Measurements from ENCODE around the gene GET4. TPM values are rescaled to one million over a fixed set of nuclear protein-coding genes. Genes with fewer than 3 reads are reported as not detected.

GET4 gene
- total and polyA plus RNA-seq, 2 of the 8 experiments (the other 6 are each of a cell fraction or from before 2014, with no cell fraction given), result 56.7 to 74.1 TPM

- TF ChIP-seq RNF2 (IDR thresholded peaks at IDR 0.05; ENCODE audit: borderline replicate concordance, low read depth, low read length, missing control alignments, poor library complexity, severe bottlenecking) (no peak), TEAD4 (IDR thresholded peaks at IDR 0.05; ENCODE audit: low read depth, low read length) (no peak), POU5F1 (IDR thresholded peaks at IDR 0.05; ENCODE audit: low read depth, low read length) (no peak), EGR1 (IDR thresholded peaks at IDR 0.05; ENCODE audit: borderline replicate concordance, low read depth, low read length) (no peak), TAF7 (optimal IDR thresholded peaks at IDR 0.05; ENCODE audit: borderline replicate concordance, low read depth, low read length) (no peak), SIRT6 (IDR thresholded peaks at IDR 0.05; ENCODE audit: low read length) (no peak), KDM4A (IDR thresholded peaks at IDR 0.05; ENCODE audit: low read depth, low read length, severe bottlenecking) (no peak), RXRA (IDR thresholded peaks at IDR 0.05; ENCODE audit: insufficient read depth, low read depth, low read length) (no peak), JUND (IDR thresholded peaks at IDR 0.05; ENCODE audit: low read length) (no peak)
Observed at GRCh38 chr7:904847-905246, 28.5 kb downstream of the GET4 start (continued).

All from H1 (cell line).